ENCODE data around the gene TRPC6.

DNA sequence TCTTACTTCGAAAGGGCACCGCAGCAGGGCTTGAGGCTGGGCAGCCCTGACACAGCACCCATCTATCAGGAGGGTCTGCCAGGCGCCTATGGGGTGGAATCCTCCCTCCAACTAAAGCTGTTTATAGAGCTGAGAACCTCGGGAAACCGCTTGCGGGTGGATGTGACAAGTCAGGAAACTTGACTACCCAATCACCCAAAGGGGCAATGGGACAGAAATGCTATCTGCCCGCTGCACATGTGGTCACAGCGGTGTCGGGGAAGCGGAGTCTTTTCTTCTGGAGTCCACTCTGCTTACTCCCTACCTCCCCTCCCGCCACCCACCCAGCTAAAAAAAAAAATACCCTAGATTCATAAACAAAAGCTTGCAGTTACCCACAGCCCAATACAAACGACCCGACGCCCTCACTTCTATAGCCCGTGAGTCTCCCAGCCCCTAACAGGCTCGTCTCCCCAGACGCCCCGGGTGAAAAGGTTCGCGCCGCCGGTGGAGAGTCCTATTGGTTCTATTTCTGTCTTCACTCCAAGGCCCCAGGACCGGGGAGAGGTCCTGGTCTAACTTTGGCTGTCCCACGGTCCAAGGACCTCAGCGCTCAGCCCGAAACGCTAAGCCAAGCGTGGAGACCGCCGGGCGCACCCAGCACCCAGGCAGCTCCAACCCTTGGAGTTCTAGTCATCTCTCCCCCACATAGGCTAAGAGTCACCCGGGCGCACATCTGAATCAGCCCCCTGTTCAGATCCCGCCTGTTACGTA lies 1.4 kb downstream of the TRPC6 start:
- TF ChIP-seq, protein P1, sequence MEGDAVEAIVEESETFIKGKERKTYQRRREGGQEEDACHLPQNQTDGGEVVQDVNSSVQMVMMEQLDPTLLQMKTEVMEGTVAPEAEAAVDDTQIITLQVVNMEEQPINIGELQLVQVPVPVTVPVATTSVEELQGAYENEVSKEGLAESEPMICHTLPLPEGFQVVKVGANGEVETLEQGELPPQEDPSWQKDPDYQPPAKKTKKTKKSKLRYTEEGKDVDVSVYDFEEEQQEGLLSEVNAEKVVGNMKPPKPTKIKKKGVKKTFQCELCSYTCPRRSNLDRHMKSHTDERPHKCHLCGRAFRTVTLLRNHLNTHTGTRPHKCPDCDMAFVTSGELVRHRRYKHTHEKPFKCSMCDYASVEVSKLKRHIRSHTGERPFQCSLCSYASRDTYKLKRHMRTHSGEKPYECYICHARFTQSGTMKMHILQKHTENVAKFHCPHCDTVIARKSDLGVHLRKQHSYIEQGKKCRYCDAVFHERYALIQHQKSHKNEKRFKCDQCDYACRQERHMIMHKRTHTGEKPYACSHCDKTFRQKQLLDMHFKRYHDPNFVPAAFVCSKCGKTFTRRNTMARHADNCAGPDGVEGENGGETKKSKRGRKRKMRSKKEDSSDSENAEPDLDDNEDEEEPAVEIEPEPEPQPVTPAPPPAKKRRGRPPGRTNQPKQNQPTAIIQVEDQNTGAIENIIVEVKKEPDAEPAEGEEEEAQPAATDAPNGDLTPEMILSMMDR (IDR thresholded peaks at IDR 0.05) = no peak
- no peak for TF ChIP-seq POLR2A (IDR thresholded peaks at IDR 0.05; ENCODE audit: low read depth)
- TF ChIP-seq POLR2AphosphoS5 (IDR thresholded peaks at IDR 0.05) = no peak

Measured in esophagus muscularis mucosa (tissue), 3 donors.